H9 (cell line): ENCODE results near the gene PHETA1. TPM values are rescaled to one million over a fixed set of nuclear protein-coding genes. Genes with fewer than 3 reads are reported as not detected.

Experiments
- DNase-seq: peaks from one replicate; pipeline ENCODE4 v3.0.0-alpha.2; 2017
- H2AFZ ChIP-seq: one replicate; pipeline ENCODE4 v1.6.1; 2013; ENCODE audit warnings: mild to moderate bottlenecking, low read length, control low read depth, moderate library complexity
- H2AK5ac ChIP-seq: 2 replicates; pipeline ENCODE4 v1.6.1; 2013; ENCODE audit warnings: low read length, control low read depth, mixed read lengths; ENCODE audit not compliant: insufficient read length
- H2BK120ac ChIP-seq: one replicate; pipeline ENCODE4 v1.6.1; 2013; ENCODE audit warnings: low read depth, mild to moderate bottlenecking, low read length, control low read depth, inconsistent platforms; ENCODE audit not compliant: poor library complexity, severe bottlenecking
- H2BK12ac ChIP-seq: 2 replicates; pipeline ENCODE4 v1.6.1; 2013; ENCODE audit warnings: low read length, control low read depth, mixed read lengths, low read depth; ENCODE audit not compliant: insufficient read length
- H2BK15ac ChIP-seq: 2 replicates; pipeline ENCODE4 v1.6.1; 2013; ENCODE audit warnings: low read depth, low read length, control low read depth
- H2BK20ac ChIP-seq: one replicate; pipeline ENCODE4 v1.6.1; 2013; ENCODE audit warnings: low read depth, mild to moderate bottlenecking, low read length, control low read depth, inconsistent platforms; ENCODE audit not compliant: poor library complexity, severe bottlenecking
- H2BK5ac ChIP-seq: 2 replicates; pipeline ENCODE4 v1.6.1; 2013; ENCODE audit warnings: low read length, control low read depth, mixed read lengths; ENCODE audit not compliant: insufficient read length
- H3K14ac ChIP-seq: 2 replicates; pipeline ENCODE4 v1.6.1; 2013; ENCODE audit warnings: low read length, control low read depth; ENCODE audit not compliant: insufficient read depth
- H3K18ac ChIP-seq: 2 replicates; pipeline ENCODE4 v1.6.1; 2013; ENCODE audit warnings: low read depth, mild to moderate bottlenecking, mixed read lengths, low read length, control low read depth; ENCODE audit not compliant: insufficient read length
- H3K23ac ChIP-seq: 2 replicates; pipeline ENCODE4 v1.6.1; 2013; ENCODE audit warnings: low read length, control low read depth, mixed read lengths, low read depth; ENCODE audit not compliant: insufficient read length
- H3K23me2 ChIP-seq: 2 replicates; pipeline ENCODE4 v1.6.1; 2013; ENCODE audit warnings: low read depth, mild to moderate bottlenecking, mixed read lengths, low read length, control low read depth; ENCODE audit not compliant: insufficient read length, poor library complexity, severe bottlenecking
- H3K27ac ChIP-seq: 2 replicates; pipeline ENCODE4 v1.5.1; 2013; ENCODE audit warnings: low read length, control low read depth, mixed read lengths, low read depth; ENCODE audit not compliant: insufficient read length
- H3K27me3 ChIP-seq: 2 replicates; pipeline ENCODE4 v1.6.1; 2013; ENCODE audit warnings: low read length, control low read depth, inconsistent platforms; ENCODE audit not compliant: insufficient read depth
- H3K4ac ChIP-seq: 2 replicates; pipeline ENCODE4 v1.6.1; 2013; ENCODE audit warnings: low read depth, mild to moderate bottlenecking, control low read depth, inconsistent platforms, low read length, moderate library complexity
- H3K4me1 ChIP-seq: 2 replicates; pipeline ENCODE4 v1.6.1; 2013; ENCODE audit warnings: low read length, control low read depth, inconsistent platforms; ENCODE audit not compliant: insufficient read depth
- H3K4me2 ChIP-seq: 2 replicates; pipeline ENCODE4 v1.6.1; 2013; ENCODE audit warnings: low read length, control low read depth, mixed read lengths; ENCODE audit not compliant: insufficient read length, insufficient read depth
- H3K56ac ChIP-seq: 2 replicates; pipeline ENCODE4 v1.6.1; 2013; ENCODE audit warnings: low read depth, mild to moderate bottlenecking, mixed read lengths, low read length, control low read depth; ENCODE audit not compliant: insufficient read length
- H3K79me1 ChIP-seq: 2 replicates; pipeline ENCODE4 v1.6.1; 2013; ENCODE audit warnings: low read depth, mild to moderate bottlenecking, moderate library complexity, low read length, control low read depth, inconsistent platforms; ENCODE audit not compliant: insufficient read depth, poor library complexity, severe bottlenecking
- H3K79me2 ChIP-seq: 2 replicates; pipeline ENCODE4 v1.6.1; 2013; ENCODE audit warnings: low read length, control low read depth, inconsistent platforms; ENCODE audit not compliant: insufficient read depth
- H3K9ac ChIP-seq: 2 replicates; pipeline ENCODE4 v1.6.1; 2013; ENCODE audit warnings: low read length, control low read depth, mixed read lengths; ENCODE audit not compliant: insufficient read length; ENCODE audit errors: extremely low read depth
- H3K9me3 ChIP-seq: one replicate; pipeline ENCODE4 v1.6.1; 2013; ENCODE audit warnings: low read depth, low read length, inconsistent platforms; ENCODE audit not compliant: control insufficient read depth
- H3T11ph ChIP-seq: one replicate; pipeline ENCODE4 v1.6.1; 2013; ENCODE audit warnings: mild to moderate bottlenecking, low read length, control low read depth, inconsistent platforms
- H4K20me1 ChIP-seq: one replicate; pipeline ENCODE4 v1.6.1; 2013; ENCODE audit not compliant: control insufficient read depth, insufficient read length, insufficient read depth
- H4K5ac ChIP-seq: 2 replicates; pipeline ENCODE4 v1.6.1; 2013; ENCODE audit warnings: low read depth, mild to moderate bottlenecking, mixed read lengths, low read length, control low read depth; ENCODE audit not compliant: insufficient read length
- H4K8ac ChIP-seq: replicated peaks from 2 replicates; pipeline ENCODE4 v1.6.1; 2013; ENCODE audit warnings: low read length, control low read depth, mixed read lengths, low read depth; ENCODE audit not compliant: insufficient read length
- H4K91ac ChIP-seq: 2 replicates; pipeline ENCODE4 v1.6.1; 2013; ENCODE audit warnings: low read depth, mild to moderate bottlenecking, moderate library complexity, mixed read lengths, low read length, control low read depth; ENCODE audit not compliant: insufficient read length
- H3K27ac Mint-ChIP-seq, 3 experiments: 2 replicates in 2 of 3; 3 replicates in 1 of 3; pipeline ENCODE4 v1.8.0; 2020 to 2021; ENCODE audit warnings: mixed read lengths in 3 of 3, mild to moderate bottlenecking in 1 of 3, moderate library complexity in 1 of 3
- H3K27me3 Mint-ChIP-seq: 2 replicates; pipeline ENCODE4 v1.8.0; 2021; ENCODE audit warnings: low read depth, mild to moderate bottlenecking, moderate library complexity, mixed read lengths
- H3K36me3 Mint-ChIP-seq, 3 experiments: 2 replicates in 2 of 3; 3 replicates in 1 of 3; pipeline ENCODE4 v1.8.0; 2020 to 2021; ENCODE audit warnings: low read depth in 3 of 3, mixed read lengths in 3 of 3; ENCODE audit not compliant: insufficient read depth in 1 of 3
- H3K4me1 Mint-ChIP-seq, 2 experiments: 2 replicates each; pipeline ENCODE4 v1.8.0; 2020; ENCODE audit warnings: mixed read lengths in 2 of 2
- H3K4me3 Mint-ChIP-seq, 2 experiments: 2 replicates in 1 of 2; 3 replicates in 1 of 2; pipeline ENCODE4 v1.8.0; 2020 to 2021; ENCODE audit warnings: mild to moderate bottlenecking in 2 of 2, mixed read lengths in 2 of 2, moderate library complexity in 1 of 2
- H3K9me3 Mint-ChIP-seq, 2 experiments: 2 replicates in 1 of 2; 3 replicates in 1 of 2; pipeline ENCODE4 v1.8.0; 2020; ENCODE audit warnings: mild to moderate bottlenecking in 2 of 2, mixed read lengths in 2 of 2, moderate library complexity in 1 of 2
- CTCF ChIP-seq: fragments of 200-600 bp; sonication (generic); conservative IDR thresholded peaks from 3 replicates; pipeline ENCODE4 v1.8.0; 2021; ENCODE audit warnings: antibody characterized with exemption, mild to moderate bottlenecking
- WGBS: extraction: QIAGEN DNeasy Blood & Tissue Kit; methylation state at CpG from one replicate; pipeline ENCODE4 v1.1.7; 2013; ENCODE audit warnings: missing lambda C conversion rate, low lambda C conversion rate, mixed read lengths; ENCODE audit not compliant: insufficient read length; ENCODE audit errors: extremely low coverage; 5-methylcytosine and 5-hydroxymethylcytosine counted together
- total RNA-seq: library from RNA; stranded (reverse); gene quantifications from 2 replicates; pipeline ENCODE4 v1.2.1, GENCODE V29; 2021

The PHETA1 gene
- total RNA-seq, 1 experiment from 2014 or later = 13.1 TPM

- no peak overlapping the region for H3K27ac ChIP-seq
- H3K36me3 Mint-ChIP-seq = peaks cover 0 to 2% (median 2%) of the 10 kb centered on the region in 3 experiments; a peak in 3 of 7 replicates
- H4K91ac ChIP-seq = no peak overlapping the region
- no peak overlapping the region for H4K5ac ChIP-seq
- no peak overlapping the region for H3K23ac ChIP-seq
- no peak overlapping the region for H2AK5ac ChIP-seq
- no peak overlapping the region for H4K8ac ChIP-seq
- no peaks in the 10 kb centered on the region for H3K27me3 ChIP-seq
- H3K4me1 Mint-ChIP-seq = no peaks in the 10 kb centered on the region
- H2BK15ac ChIP-seq = no peak overlapping the region
- H3K23me2 ChIP-seq = no peaks in the 10 kb centered on the region
- no peak overlapping the region for H3K4ac ChIP-seq
- no peak overlapping the region for H2BK20ac ChIP-seq
- H3K27ac Mint-ChIP-seq = no peak overlapping the region
- no peak for TF ChIP-seq CTCF
- no peaks in the 10 kb centered on the region for H3K79me1 ChIP-seq
- no peak overlapping the region for H3K14ac ChIP-seq
- WGBS = no CpG with 5 or more reads among the region's 5 CpGs
- H3K9me3 ChIP-seq = no peaks in the 10 kb centered on the region
- H4K20me1 ChIP-seq = no peaks in the 10 kb centered on the region
- no peak for DNase-seq
- no peaks in the 10 kb centered on the region for H3K27me3 Mint-ChIP-seq
- H3K4me1 ChIP-seq = no peaks in the 10 kb centered on the region
- H3K18ac ChIP-seq = no peak overlapping the region
- peaks cover 0 to 2% of the 10 kb centered on the region in 2 experiments; a peak in 3 of 5 replicates for H3K9me3 Mint-ChIP-seq
- H2BK12ac ChIP-seq = no peak overlapping the region
- no peak overlapping the region for H3K9ac ChIP-seq
- H2BK120ac ChIP-seq = no peak overlapping the region
- H3K56ac ChIP-seq = no peak overlapping the region
- no peak overlapping the region for H2AFZ ChIP-seq
- no peak overlapping the region for H3T11ph ChIP-seq
- no peaks in the 10 kb centered on the region for H3K79me2 ChIP-seq
- H3K4me2 ChIP-seq = no peak overlapping the region
- H3K4me3 Mint-ChIP-seq = no peak overlapping the region
- no peak overlapping the region for H2BK5ac ChIP-seq
Observed at GRCh38 chr12:111321317-111321716, 47.6 kb downstream of the PHETA1 start.
